ENCODE results near the gene CPNE8.

CPNE8 gene

DNA sequence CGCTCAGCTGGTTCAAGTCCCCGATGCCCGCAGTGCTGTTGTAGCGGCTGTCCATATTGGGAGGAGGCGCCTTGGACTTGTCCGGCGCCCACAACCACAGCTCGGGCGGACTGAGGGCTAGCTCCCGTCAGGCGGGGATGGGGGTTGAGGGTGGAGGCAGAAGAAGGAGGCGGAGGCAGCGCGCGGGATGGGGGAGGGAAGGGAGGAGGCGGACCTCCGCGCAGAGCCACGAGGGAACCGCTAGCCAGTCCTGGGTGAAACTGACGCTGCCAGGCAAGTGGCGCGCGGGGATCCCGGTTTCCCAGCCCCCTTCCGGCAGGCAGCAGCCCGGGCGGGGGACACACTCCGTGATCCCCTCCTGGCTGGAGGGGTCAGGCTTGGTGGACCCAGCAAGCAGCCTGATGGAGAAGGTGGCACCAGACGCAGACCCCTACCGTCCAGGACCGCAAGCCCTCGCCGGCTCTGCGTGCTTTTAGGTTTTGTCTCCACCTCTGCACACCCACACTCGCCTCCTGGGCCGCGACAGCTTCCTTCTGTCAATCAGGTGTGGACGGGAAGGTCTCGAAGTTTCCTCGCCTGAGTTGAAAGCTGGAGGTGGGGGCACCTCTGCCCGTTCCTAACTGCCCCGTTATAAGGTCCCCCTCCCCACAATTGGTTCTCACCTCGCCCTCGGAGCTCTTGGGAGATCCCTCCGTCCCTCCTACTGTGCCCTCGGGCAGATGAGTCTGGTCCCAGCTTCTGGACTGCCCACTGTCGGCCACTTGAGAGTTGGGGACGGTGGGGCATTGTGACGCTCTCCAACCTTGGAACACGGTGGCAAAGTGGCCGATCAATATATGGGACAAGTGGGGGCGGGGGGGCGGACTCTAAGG lies at the start of gene CPNE8:
CPNE8 (minus strand) TSS at position 112 of the 872 bp plus-strand sequence; CDS start at position 55, 57 bp downstream.
- peak; percentile 92 for DNase-seq

DNA sequence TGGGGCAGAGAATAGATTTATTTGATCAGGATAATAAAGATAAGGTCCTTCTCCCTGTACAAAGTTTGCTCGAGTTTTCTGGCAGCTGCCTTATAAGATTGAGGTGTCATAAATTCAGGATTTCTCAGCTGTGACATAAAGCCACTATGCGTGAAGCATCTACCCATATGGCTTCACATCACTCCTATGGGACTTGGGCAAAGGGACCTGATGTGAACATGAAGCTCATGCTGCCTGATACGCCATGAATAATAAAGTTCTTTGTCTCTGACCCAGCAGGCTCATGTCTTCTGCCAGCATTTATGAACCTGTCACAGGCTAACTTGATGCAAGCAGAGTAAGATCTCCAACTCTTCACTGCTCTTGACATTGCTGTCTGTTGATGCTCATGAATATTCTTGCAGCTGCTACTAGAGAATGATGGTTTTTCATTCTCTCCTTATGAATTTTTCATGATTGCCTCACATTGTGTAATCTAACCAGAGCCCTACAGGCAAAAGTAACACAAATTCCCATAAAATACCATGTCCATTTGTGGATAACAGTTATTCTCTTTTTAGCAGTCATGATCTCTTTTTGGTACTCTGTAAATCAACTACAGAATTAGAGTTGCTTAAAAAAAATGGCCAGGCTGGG lies 49.0 kb upstream of the CPNE8 start:
- DNase-seq, result no peak

DNA sequence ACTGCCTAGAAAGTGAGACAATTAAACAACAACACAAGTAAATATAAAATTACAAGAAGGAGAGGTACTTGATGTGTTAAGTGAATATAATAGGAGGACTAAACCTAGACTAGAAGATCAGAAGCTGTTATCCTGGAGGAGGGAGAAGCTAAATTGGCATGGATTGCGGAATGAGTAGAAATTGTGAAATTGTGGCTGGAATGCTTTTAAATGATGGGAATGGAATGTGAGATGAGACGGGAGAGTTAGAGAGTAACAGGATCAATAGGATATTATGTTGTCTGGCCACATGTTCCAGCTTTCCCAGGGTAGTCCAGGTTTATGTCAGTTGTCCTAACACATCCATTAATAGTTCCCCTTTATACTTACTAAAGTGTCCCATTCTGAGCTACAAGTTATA lies 44.0 kb upstream of the CPNE8 start:
- no peak for DNase-seq

DNA sequence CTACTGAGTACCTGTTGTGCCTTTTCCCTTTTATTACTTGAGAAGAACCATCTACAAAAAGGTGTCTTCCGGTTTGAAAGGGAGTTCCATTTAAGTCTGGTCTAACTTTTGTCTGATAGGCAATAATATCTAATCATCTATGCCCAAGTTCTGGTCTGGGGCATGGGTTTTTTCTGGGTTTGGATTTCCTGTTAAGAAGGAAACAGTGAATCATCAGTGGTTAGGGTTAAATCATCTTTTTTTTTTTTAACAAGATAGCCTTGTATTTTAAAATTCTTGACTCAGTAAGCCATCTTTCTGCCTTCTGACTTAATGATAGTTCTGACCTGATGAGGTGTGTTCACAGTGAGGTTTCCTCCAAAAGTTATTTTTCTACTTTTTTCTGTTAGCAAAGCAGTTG lies 29.3 kb upstream of the CPNE8 start:
- peak; percentile 79 for DNase-seq

DNA sequence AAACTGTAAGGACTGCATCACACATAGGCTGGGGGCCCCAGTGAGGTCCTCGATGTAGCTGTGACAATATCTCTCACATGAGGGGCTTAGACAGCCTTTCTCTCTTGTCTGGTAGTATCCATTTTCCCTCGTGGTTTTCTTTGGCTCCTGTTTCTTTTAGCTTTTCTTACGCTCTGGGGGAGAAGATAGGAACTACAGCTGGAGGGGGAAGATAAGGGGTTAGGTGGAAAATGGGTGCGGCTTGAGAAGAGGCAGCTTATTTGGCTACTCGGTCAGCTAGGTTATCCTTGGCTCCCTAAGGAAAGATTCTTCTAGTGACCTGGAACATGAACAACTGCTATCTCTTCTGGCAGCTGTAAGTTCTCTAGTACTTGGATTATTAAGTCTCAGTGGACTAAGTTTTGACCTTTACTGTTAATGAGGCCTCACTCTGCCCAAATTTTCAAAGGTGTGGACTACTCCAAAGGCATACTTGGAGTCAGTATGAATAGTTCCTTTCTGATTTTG lies 28.7 kb upstream of the CPNE8 start:
- DNase-seq, result peak; percentile 83

DNA sequence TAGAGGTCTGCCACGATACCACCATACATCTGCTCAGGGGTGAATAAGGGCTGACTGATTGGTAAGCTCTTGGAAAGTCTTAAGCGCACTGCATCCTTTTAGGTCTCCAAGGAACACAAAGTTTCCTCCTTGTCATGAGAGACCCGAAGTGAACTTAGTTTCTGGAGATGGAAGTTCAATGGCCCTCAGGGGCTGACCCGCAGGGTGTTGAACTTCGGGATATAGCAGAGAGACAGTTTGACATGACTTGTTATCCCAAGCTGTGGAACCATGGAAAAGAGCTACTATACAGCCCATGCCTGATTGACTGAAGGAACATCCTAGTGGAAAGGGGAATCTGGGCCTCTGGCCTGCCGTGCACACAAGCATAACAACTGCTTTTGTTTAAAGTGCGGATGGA lies 26.9 kb upstream of the CPNE8 start:
- no peak for DNase-seq

DNA sequence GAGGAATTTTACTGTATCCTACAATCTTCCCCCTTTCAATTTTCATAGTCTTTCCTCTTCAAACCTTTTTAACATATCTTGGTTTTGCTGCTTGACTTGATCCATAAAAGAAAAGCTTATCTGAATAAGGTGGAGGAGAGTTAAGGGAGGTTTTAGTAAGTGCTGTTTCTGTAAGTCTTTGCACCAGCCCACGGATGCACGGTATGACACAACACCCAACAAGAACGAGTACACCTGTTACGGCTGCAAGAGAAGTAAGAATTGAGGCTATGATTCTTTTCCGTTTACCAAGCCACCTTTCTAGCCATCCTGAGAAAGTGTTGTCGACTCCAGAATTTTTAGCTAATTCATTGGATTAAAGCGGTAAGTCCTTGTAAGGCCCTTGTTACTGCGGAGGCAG lies 26.1 kb upstream of the CPNE8 start:
- DNase-seq, result no peak

DNA sequence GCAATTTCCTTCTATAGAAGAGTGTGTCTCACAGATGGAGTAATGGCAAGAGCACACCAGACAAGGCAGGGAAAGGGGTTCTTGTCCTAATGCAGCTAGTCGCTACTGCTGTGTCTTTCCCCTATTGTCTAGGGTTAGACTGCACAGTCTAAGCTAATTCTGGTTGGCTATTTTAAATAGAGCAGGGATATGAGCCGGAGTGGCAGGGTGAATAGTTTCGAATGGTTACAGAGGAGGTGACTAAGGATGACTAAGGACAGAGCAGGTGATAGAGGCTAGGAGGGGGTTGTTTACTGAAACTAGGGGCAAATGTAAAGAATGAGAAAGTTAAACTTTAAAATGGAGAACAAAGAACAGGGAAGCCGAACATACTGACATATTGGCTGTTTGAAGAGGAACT lies 25.6 kb upstream of the CPNE8 start:
- no peak for DNase-seq

DNA sequence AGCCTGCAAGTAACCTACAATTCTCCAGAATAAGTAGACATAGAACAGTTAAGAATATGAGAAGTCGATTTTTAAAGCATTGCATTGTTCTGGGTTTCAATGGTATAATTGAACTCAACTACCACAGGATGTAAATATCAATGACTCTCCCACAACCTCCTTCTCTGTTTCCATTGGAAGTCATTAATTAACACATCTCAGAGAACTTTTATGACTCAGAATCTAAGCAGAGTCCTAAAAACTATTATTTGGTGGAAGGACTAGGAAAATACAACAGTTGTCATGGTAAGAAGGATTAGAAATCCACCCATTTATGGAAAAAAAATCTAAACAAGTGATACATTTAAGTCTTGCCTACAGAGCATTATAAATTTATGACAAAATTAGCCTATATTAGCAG lies 21.1 kb upstream of the CPNE8 start:
- DNase-seq, result no peak

DNA sequence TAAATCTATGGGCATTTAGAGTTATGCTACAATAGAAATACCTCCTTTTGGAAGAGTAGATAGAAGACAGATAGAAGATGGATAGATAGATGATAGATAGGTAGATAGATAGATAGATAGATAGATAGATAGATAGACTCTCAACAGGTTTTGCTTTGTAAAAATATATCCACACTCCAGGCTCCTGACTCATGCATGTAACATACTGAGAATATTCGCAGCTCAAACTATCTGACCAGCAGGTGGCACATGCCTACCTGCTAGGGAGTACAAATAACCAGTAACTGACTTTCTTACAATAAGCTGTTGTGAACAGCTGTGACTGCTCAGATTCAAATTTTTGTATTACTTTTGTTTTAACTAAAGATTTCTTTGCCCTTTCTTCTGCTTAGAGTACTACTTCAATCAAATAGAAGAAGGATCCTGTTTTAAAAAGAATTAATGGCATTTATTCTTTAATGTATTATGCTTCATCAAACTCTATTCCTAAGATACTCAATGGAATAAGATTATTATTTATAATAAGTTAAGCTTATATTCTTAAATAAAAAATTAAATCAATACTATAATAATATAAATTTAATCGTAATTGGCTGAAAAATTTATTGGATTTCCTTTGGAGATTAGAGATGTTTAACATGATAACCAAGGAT lies 15.8 kb upstream of the CPNE8 start:
- peak; percentile 85 for DNase-seq

DNA sequence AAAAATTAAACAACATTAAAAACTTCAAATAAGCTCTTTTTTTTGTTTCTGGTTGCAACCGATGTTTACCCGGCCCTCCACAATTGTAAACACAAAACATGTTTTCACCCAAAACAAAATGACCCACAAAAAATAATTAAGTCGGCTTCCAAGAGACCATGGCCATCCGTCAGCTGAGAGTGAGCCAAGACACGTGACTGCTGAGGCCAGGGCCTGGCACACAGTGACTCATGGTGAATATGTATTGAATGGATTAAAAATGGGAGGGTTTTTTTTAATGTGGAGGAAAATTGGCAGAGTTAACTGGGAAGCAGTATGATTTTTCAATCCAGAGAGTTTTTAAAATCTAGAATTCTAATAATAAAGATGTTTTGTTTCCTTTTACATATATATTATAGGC lies 13.8 kb upstream of the CPNE8 start:
- no peak for DNase-seq

DNA sequence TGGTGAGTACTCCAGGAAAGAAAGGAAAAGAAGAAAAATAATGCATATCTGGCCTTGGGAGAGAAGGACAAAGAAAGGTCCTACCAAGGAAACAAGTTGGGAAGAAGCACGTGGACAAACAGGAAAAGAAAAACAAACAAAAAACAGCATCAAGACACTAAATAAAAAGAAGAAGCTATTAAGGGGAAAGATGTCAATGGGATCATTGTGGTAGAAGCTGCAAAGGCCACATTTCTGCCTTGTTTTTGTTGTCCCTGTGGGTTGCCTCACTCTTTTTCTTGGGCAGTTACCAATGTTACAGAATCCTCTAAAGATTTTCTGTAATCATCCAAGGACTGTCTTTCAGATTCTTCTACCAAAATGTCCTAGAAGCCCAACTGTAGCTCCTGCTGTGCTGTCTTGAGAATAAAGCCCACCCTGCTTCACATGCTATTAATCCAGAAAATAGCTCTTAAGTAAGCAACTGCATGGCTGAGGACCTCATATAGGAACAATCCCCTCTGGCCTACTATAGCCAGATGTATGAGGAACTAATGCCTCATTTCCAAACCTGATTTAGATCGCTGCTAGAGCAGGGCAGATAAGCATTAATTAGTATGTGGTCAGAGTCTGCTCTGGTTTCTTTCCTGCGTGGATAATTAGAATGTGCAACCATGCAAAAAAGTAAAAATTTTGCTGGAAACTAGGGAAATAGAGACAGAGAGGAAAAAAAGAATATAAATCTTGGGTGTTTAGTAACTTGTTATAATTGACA lies 10.2 kb upstream of the CPNE8 start:
- peak; percentile 30 for DNase-seq

DNA sequence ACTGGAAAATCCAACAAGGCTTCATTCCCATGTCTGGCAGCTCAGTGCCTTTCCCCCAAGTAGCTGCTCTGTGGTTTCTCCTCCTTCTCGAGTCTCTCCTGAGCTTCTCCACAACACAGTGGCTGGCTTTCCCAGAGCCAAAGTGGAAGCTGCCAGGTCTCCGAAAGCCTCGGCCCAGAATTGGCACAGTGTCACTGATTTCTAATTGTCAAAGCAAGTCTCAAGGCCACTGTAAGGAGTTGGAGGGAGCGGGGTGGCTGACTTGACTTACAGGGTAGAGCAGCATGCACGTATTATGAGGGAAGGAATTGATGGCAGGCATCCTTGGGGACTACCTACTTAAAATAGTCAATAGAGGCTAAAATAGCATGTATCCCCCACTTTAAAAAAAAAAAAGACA lies 6.7 kb upstream of the CPNE8 start:
- no peak for DNase-seq

DNA sequence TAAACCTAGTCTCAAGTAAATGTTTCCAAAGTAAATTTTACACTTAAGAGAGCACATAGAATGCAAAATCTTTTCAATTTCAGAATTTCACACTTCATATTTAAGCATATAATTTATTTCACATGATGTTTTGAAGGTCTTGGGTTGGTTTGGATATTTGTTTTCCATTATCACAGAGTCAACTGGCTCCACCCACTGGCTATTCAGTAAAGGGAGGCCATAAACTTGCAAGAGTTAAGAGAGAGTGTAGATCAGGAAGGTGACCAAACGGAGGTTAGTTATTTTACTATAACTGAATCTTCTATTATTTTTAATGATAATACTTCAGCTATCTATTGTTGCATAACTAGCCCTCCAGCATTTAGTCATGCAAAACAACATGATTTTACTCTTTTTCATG lies 6.2 kb upstream of the CPNE8 start:
- peak; percentile 47 for DNase-seq

DNA sequence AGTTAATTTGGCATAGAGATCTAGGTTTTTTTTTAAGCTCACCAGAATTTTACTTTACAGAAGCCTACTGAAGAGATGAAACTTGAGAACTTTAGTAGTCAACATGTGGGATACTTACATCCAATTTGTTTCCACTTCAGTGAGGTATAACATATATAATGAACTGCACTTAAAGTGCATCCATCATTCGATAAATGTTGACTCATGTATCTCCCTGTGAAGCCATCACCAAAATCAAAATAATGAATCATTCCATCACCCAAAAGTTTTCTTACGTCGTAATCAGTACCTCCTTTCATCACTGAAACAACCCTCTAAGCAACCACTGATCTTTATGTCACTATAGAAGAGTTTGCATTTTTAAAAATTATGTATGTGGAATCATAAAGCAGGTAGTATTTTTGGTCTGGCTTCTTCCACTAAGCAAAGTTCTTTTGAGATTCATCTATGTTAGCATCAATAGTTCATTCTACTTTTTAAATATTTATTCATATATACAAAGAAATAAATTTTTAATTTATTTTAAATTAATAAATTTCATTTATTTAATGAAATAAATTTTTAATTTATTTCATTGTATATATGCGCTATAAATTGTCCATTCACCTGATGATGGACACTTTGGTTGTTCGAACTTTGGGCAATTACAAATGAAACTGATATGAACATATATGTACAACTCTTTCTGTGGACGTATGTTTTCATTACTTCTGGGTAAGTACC lies 2.0 kb upstream of the CPNE8 start:
- no peak for DNase-seq

DNA sequence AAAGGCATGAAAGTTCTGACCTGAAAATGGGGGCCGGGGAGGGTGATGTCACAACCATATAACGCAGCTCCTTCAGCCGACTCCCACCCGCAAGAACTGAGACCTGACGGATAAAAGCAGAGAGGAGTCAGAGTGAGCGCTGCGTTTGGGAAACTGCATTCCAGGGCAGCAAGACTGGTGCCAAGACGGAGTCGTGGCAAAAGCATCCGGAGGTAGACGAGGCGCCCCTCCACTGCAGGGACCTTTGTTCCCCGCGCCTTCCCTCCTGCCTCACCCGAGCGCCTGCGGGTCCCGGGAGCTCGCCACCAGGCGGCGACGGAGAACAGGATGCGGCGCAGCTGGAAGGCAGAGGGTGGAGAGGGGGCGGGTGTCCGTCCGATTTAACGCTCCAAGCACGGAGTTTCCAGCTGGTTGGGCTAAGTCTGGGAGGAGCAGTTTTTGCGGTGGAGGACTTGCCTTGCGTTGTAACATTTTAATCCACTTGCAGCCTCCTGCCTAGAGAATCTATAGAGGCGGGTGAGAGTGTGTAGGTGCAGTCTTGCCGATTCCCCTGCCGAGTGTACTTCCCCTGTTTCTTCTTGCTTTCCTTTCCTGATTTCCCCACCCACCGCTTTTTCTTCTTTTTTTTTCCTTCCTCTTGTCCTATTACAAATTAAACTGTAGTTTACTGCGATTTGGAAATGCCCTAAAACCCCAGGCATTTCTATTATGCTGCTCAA lies 1.2 kb upstream of the CPNE8 start:
- peak; percentile 95 for DNase-seq

DNA sequence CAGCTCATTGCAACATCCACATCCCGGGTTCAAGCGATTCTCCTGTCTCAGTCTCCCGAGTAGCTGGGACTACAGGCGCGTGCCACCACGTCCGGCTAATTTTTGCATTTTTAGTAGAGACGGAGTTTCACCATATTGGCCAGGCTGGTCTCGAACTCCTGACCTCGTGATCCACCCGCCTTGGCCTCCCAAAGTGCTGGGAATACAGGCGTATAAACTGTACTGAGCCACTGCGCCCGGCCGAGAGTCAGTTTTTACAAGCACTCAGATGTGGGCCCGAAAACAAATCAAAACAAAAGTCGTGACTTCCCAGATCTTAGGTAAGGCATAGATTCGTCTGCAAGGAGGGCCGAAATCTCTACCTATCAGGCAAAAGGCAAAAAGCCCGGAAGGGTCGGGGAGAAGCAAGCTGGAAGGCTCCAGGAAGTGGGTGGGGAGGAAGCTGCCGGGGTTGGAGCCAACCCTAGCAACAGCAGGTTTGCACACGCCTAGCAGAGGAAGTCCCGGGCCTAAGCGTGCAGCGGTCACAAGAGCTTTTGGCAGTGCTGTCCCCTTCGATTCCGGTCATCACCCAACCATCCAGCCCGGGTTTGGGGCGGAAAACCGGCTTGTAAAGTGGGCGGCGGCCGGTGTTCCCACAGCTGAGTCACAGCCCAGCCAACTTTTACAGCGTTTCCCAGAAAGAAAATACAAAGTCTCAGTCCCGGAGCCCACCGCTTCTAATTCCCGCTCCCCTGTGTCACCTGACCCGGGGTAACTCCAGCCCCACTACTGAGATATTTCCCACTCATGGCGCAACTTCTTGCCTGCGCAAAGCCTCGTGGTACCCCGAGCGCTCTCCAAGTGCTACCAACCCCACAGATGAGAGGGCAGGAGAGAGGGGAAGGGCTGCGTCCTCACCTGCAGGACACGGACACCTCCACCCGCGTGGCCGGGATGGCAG lies 583 bp downstream of the CPNE8 start:
- DNase-seq, result peak; percentile 96

DNA sequence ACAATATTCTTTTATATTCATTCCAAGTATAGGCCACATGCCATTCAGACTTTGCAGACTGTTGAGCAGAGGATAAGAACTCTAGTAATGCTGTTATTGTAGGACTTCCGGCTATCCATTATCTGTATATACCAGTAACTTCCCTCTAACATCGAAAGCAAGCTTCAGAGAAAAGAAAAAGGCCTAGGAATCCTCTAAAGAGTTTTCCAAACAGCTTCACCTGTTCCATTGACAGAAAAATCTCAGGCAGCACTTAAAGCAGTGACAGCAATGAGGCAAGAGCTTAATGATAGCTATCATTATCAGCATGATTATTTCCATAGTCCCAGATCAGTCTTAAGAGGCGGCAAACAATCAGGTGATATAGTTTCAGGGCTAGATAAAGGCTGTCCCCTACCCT lies 1.8 kb downstream of the CPNE8 start:
- peak; percentile 74 for DNase-seq

DNA sequence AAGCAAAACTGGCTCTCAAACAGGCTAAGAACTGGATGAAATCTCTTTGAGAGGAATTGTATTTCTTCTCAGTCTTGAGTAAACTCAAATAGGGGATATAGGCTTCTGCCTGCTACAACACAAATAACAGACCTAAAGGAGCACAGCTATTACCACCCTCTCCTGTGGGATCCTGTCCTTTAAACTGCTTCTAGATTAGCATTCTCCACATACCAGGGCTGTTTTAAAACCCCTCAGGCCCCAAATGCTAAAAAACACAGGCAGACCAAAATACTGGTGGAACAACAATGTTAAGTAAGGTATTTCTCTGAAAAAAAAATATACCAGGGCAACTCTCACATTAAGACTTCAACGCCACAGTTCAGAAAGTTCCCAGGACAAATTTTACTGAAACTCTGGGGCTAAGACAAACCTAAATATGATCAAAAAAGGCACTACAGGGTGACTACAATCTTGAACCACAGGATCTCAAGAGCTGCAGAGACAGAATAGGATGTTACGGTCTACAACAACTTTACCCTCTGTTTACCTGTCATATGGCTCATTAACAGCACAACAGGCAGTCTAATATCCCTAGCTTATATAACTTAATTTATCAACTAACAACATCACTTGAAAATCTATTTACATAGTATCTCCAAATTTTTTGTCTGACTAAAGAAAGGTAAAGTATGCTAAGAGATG lies 7.2 kb downstream of the CPNE8 start:
- DNase-seq, result no peak

DNA sequence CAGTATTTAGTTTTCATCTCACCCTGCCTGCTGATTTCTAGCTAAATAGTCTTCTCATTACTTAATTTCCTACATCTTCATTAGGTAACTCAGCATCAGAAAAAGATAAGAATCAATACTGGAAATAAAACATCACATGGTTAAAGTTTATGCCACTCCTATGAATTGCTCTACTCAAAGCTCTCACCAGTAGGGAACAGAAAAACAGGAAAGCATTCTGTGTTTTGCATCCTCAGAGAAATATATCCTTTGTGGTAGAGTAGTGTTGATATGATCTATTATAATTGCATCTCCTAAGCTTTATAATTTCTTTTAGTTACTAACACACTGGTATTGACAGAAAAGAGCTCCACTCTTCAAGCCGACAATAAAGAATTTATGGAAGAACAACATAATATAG lies 9.9 kb downstream of the CPNE8 start:
- no peak for DNase-seq
